GM13977 (cell line): ENCODE data around the gene MEN1.

Experiments used
- DNase-seq: peaks from one replicate; pipeline ENCODE4 v3.0.0; 2012; ENCODE audit warnings: low spot score
- in situ Hi-C: fragments of 300-500 bp; cut with MboI; formaldehyde crosslinking; loops from one replicate; pipeline ENCODE4 v1.12.0; 2022; ENCODE audit warnings: low sequenced_read_pairs, low pct_unique_long_range_greater_than_20kb, mixed read lengths, inconsistent platforms; ENCODE audit not compliant: unreplicated experiment
- TF ChIP-seq, protein P1 (sequence below): IDR thresholded peaks from 2 replicates; pipeline ENCODE4 v1.5.1; 2012; ENCODE audit warnings: mild to moderate bottlenecking, control low read depth; ENCODE audit not compliant: insufficient read depth; ENCODE audit errors: extremely low read depth, missing control alignments

Gene MEN1

DNA sequence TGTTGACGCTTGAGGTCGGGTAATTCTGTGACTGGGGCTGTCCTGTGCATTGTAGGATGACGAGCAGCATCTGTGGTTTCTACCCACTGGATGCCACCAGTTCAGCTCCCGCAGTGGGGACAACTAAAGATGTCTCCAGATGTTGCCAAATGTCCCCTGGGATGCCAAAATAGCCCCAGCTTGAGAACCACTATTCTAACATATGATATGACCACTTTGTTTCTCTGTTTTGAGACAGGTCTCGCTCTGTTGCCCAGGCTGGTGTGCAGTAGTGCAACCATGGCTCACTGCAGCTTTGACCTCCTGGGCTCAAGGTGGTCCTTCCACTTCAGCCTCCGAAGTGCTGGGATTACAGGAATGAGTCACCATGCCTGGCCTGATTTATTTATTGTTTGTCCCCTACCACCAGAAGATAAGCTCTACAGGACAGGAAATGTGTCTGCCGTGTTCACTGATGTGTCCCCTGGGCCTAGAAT lies 4.4 kb upstream of the MEN1 start:
- in situ Hi-C loops, result no loop called here
- TF ChIP-seq, protein P1, sequence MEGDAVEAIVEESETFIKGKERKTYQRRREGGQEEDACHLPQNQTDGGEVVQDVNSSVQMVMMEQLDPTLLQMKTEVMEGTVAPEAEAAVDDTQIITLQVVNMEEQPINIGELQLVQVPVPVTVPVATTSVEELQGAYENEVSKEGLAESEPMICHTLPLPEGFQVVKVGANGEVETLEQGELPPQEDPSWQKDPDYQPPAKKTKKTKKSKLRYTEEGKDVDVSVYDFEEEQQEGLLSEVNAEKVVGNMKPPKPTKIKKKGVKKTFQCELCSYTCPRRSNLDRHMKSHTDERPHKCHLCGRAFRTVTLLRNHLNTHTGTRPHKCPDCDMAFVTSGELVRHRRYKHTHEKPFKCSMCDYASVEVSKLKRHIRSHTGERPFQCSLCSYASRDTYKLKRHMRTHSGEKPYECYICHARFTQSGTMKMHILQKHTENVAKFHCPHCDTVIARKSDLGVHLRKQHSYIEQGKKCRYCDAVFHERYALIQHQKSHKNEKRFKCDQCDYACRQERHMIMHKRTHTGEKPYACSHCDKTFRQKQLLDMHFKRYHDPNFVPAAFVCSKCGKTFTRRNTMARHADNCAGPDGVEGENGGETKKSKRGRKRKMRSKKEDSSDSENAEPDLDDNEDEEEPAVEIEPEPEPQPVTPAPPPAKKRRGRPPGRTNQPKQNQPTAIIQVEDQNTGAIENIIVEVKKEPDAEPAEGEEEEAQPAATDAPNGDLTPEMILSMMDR, result no peak
- DNase-seq, result no peak

DNA sequence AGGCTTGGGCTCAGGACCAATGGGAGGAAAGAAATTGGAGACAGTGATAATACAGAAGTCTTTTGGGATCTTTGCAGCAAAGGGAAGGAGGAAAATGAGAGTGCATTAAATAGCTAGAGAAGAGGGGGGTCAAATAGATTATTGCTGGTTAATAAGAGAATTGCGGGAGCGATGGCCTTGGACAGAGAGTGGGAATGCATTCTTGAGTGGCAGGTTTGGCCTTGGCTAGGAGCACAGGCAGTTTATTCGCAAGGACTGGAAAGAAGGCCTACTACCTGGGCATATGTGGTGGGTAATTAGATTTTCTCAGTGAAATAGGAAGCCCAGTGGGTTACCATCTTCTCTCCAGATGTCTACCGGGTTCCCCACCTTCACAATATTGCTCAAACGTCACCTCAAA lies 3.5 kb upstream of the MEN1 start:
- TF ChIP-seq, protein P1, result no peak
- DNase-seq, result no peak
- in situ Hi-C loops, result no loop called here

DNA sequence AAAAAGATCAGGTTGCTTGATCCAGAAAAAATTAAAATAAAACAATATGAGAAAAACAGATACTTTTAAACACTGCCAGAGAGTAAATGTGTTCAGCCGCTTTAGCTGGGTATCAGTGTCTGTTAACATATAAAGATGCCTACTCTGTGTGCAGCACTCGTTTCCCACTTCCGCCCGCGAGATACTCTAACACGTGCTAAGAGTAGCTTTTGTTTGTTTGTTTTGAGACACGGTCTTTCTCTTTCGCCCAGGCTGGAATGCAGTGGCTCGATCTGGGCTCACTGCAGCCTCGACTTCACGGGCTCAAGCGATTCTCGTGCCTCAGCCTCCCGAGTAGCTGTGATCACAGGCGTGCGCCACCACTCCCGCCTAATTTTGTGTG lies 531 bp upstream of the MEN1 start:
- peak; percentile 55 for DNase-seq
- TF ChIP-seq, protein P1, result no peak
- in situ Hi-C loops, result no loop called here

DNA sequence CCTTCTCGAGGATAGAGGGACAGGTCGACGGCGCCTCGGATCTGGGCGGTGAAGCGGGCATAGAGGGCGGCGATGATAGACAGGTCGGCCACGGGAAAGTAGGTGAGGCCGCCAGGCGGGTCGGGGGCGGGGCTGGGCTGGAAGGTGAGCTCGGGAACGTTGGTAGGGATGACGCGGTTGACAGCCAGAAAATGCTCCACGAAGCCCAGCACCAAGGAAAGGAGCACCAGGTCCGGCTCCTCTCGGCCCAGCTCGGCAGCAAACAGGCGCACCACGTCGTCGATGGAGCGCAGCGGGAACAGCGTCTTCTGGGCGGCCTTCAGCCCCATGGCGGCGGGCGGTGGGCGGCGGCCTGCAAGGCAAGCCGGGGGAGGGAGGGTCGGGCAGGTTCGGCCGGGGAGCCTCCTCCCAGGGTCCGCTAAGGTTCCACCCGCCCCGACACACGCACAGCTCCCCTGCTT lies 540 bp downstream of the MEN1 start:
- DNase-seq, result peak; percentile 62
- in situ Hi-C loops, result no loop called here
- TF ChIP-seq, protein P1, result no peak

DNA sequence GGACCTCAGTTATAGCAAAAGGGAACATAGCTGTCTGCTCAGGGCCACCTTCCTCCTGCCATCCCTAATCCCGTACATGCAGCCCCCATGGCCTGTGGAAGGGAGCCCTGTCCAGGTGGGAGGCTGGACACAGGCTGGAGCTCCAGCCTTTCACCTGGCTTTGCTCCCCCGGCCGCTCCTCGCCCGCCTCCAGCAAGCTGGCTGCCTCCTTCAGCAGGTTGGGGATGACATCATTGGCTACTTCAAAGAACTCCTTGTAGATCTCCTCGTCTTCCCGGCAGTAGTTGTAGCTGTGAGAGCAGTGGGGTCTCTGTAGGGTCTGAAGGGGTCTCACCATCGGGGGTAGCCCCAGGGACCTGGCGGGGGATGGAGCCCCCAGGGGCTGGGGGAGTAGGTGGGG lies 4.9 kb downstream of the MEN1 start:
- in situ Hi-C loops, result no loop called here
- no peak for DNase-seq
- TF ChIP-seq, protein P1, result no peak

DNA sequence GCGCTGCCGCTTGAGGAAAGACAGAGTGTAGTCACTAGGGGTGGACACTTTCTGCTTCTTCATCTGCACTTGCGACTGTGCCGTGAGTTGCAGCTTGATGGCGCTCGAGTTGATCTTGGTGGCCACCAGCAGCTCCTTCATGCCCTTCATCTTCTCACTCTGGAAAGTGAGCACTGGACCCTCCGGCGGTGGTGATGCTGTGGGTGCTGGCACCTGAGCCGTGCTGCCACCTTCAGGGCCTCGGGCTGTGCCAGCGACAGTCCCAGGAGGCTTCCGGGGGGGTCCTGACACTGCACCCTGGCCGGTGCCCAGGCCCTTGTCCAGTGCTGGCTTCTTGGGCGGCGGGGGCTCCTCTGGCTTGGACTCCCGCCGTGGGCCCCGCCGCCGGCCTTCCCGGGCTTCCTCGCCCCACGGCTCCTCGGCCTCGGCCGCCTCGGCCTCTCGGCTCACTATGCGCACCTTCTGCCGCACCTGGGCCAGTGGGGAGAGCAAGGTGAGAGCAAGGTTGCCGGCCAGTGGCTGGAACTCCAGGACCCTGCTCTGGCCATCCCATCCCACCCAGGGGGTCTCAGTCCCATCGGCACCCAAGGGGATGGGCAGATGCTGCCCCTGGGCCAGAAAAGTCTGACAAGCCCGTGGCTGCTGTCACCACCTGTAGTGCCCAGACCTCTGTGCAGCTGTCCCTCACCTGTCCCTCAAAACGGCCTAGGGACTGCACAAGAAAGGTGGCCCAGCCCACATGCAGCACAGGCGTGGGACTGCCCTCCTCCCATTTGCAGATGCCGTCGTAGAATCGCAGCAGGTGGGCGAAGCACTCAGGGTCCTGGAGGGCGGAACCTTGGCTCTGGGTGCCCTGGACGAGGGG lies 5.8 kb downstream of the MEN1 start:
- TF ChIP-seq, protein P1, result peak; percentile 19
- no peak for DNase-seq
- in situ Hi-C loops, result no loop called here
